ENCODE results near the gene SMYD2. TPM values are rescaled to one million over a fixed set of nuclear protein-coding genes. Genes with fewer than 3 reads are reported as not detected.

SMYD2 gene
- total and polyA plus RNA-seq, 10 of the 15 experiments (the other 5 are each of a cell fraction or from before 2014, with no cell fraction given), result 8.3 to 55.7 (median 26.4) TPM

DNA sequence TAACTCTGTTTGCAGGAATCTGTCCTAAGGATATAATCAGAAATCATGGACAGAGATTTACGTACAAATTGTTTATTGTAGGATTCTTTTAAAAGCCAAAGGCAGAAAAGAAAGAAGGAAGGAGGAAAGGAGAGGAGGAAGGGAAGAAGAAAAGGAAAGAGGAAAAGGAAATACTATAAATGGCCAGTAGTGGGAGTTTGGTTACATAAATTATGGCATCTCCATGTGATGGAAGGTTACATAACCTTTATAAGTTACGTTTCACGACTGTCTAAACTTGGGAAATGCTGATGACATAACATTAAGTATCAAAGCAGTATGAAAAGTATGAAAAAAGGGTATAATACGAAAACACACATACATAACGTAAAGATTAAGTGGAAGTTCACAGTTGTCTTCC is 39.0 kb downstream of the SMYD2 start:
- in situ Hi-C loops (cut with MboI) (no loop called here), intact Hi-C loops (cut with micrococcal nuclease; ENCODE audit: unreplicated experiment) (loop anchor here (5.0 kb wide), 1 partner anchor 38 kb away; the partner anchor contains the start of gene SMYD2)
- Histone ChIP-seq H3K9ac (ENCODE audit: control insufficient read depth, insufficient read depth, low read length) (no peak overlapping the region), H2AFZ (ENCODE audit: control insufficient read depth, low read depth, low read length) (no peak overlapping the region), H3K27ac (ENCODE audit: control insufficient read depth, insufficient read depth) (no peak overlapping the region), H3K9me3 (replicated peaks; ENCODE audit: control insufficient read depth, insufficient read depth, low read length) (no peaks in the 10 kb centered on the region), H4K20me1 (ENCODE audit: control insufficient read depth, insufficient read depth) (no peaks in the 10 kb centered on the region), H3K27me3 (replicated peaks in 1 of 2; ENCODE audit: control insufficient read depth in 2 of 2, insufficient read depth in 2 of 2, low read length in 1 of 2) (no peaks in the 10 kb centered on the region), H3K36me3 (ENCODE audit: control insufficient read depth in 2 of 2, insufficient read depth in 2 of 2, low read length in 1 of 2) (peaks cover 3% of the 10 kb centered on the region in 2 experiments; a peak in 2 of 4 replicates), H3K4me2 (ENCODE audit: control insufficient read depth, insufficient read depth) (no peak overlapping the region), H3K4me3 (no peak overlapping the region), H3K4me1 (ENCODE audit: control insufficient read depth, insufficient read depth, low read length) (peaks cover 9% of the 10 kb centered on the region), H3K79me2 (ENCODE audit: control insufficient read depth, insufficient read depth, low read length) (no peaks in the 10 kb centered on the region)
- ChIA-PET RAD21 (ENCODE audit: unreplicated experiment) (interaction anchor here (1.8 kb wide), 1 partner anchor 58 kb away, joined by 7 read pairs; no protein-coding TSS in a partner anchor), SMC1A (ENCODE audit: uncharacterized antibody, unreplicated experiment) (interaction anchor here (1.0 to 3.9 kb wide), 3 partner anchors 8 to 59 kb away, joined by 3 to 31 read pairs (median 16); no protein-coding TSS in a partner anchor), POLR2A (no interaction called here), CTCF (interaction anchor here (3.2 kb wide), 1 partner anchor 59 kb away, joined by 25 read pairs; no protein-coding TSS in a partner anchor)
- BruUV-seq (replicated peaks), result no TSS peak
- WGBS (ENCODE audit: insufficient coverage, insufficient replicate concordance, low lambda C conversion rate, missing lambda C conversion rate), result 93% methylated on average over 5 of the region's 5 CpGs
- FAIRE-seq (no peak), DNase-seq (ENCODE audit: low read depth, low spot score) (no peak), ATAC-seq (no peak)
- TF ChIP-seq ZNF384 (IDR thresholded peaks at IDR 0.05; ENCODE audit: borderline replicate concordance, low read depth, low read length) (no peak), SREBF1 (IDR thresholded peaks at IDR 0.05; ENCODE audit: low read length) (no peak), MXI1 (IDR thresholded peaks at IDR 0.05; ENCODE audit: low read depth, low read length) (no peak)
- TF ChIP-seq, protein P1, sequence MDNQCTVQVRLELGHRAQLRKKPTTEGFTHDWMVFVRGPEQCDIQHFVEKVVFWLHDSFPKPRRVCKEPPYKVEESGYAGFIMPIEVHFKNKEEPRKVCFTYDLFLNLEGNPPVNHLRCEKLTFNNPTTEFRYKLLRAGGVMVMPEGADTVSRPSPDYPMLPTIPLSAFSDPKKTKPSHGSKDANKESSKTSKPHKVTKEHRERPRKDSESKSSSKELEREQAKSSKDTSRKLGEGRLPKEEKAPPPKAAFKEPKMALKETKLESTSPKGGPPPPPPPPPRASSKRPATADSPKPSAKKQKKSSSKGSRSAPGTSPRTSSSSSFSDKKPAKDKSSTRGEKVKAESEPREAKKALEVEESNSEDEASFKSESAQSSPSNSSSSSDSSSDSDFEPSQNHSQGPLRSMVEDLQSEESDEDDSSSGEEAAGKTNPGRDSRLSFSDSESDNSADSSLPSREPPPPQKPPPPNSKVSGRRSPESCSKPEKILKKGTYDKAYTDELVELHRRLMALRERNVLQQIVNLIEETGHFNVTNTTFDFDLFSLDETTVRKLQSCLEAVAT (IDR thresholded peaks at IDR 0.05), result no peak

All from GM12878 (cell line).